ENCODE data around the gene PRDM5. TPM values are rescaled to one million over a fixed set of nuclear protein-coding genes. Genes with fewer than 3 reads are reported as not detected.

The PRDM5 gene
- total and polyA plus RNA-seq, 2 donors (not counting 3 experiments of a cell fraction or from before 2014, with no cell fraction given): 2.2 to 8.1 TPM

- BruUV-seq (replicated peaks): no TSS peak
- H2AFZ ChIP-seq (ENCODE audit: low read depth, low read length): no peak overlapping the region
- no peaks in the 10 kb centered on the region for H3K36me3 ChIP-seq (ENCODE audit: control insufficient read depth in 2 of 2, extremely low read depth in 1 of 2, insufficient read depth in 2 of 2, low read length in 2 of 2)
- TF ChIP-seq JUN (IDR thresholded peaks at IDR 0.05; ENCODE audit: borderline replicate concordance, insufficient read depth, insufficient read length, low read depth) (no peak), POLR2AphosphoS5 (IDR thresholded peaks at IDR 0.05; ENCODE audit: insufficient read depth, low read depth, low read length) (no peak), FOS (IDR thresholded peaks at IDR 0.05; ENCODE audit: borderline replicate concordance, insufficient read depth, low read length) (no peak), GATA2 (IDR thresholded peaks at IDR 0.05; ENCODE audit: insufficient read depth, insufficient read length, low read depth, low read length) (no peak), EZH2 (IDR thresholded peaks at IDR 0.05; ENCODE audit: borderline replicate concordance, low read depth, low read length, severe bottlenecking) (no peak), MAX (IDR thresholded peaks at IDR 0.05; ENCODE audit: insufficient read depth, insufficient read length) (no peak), POLR2A (IDR thresholded peaks at IDR 0.05; ENCODE audit: low read depth, low read length) (no peak), CTCF (IDR thresholded peaks at IDR 0.05; ENCODE audit: extremely low read depth in 1 of 2, insufficient read depth in 1 of 2, low read depth in 1 of 2, low read length in 2 of 2) (no peak)
- H3K9me3 ChIP-seq (replicated peaks; ENCODE audit: control insufficient read depth, insufficient read depth, low read length): no peaks in the 10 kb centered on the region
- dilution Hi-C loops (cut with MboI; ENCODE audit: extremely low pct_ligation_motif_present, low sequenced_read_pairs) (no loop called here), intact Hi-C loops (cut with micrococcal nuclease) (no loop called here)
- H3K9me1 ChIP-seq (replicated peaks; ENCODE audit: control insufficient read depth, extremely low read depth, insufficient read depth, low read length): no peaks in the 10 kb centered on the region
- CTCF ChIA-PET: no interaction called here
- H3K79me2 ChIP-seq (ENCODE audit: control insufficient read depth, insufficient read depth, low read length): no peaks in the 10 kb centered on the region
- FAIRE-seq (no peak), DNase-seq (ENCODE audit: low read depth, low spot score) (no peak)
- POLR2A ChIA-PET: no interaction called here
- H3K4me2 ChIP-seq (ENCODE audit: insufficient read depth, low read length): no peak overlapping the region
- no peak overlapping the region for H3K9ac ChIP-seq (replicated peaks; ENCODE audit: extremely low read depth, insufficient read depth, low read length)
- no peak overlapping the region for H3K27ac ChIP-seq (ENCODE audit: insufficient read depth, low read depth, low read length)
- H3K4me1 ChIP-seq (ENCODE audit: control insufficient read depth, extremely low read depth, insufficient read depth, low read length): no peaks in the 10 kb centered on the region
- no peaks in the 10 kb centered on the region for H3K27me3 ChIP-seq (ENCODE audit: control insufficient read depth in 2 of 2, insufficient read depth in 2 of 2, low read length in 2 of 2)
- H4K20me1 ChIP-seq (replicated peaks; ENCODE audit: control insufficient read depth, extremely low read depth, insufficient read depth, low read length): no peaks in the 10 kb centered on the region
- H3K4me3 ChIP-seq (replicated peaks in 1 of 3; ENCODE audit: insufficient read depth in 1 of 3, low read depth in 1 of 3, low read length in 3 of 3): no peak overlapping the region
These were observed 69.2 kb downstream of the PRDM5 start for GRCh38 chr4:120853161-120853935.

All from endothelial cell of umbilical vein (primary cell).